NCI-H526 treated with DMSO at 0.1 percent for 48 hours (cell line): ENCODE data around the gene AMELX.

Experiments
- DNase-seq: peaks from one replicate; lab custom pipeline; 2025; lab: John Stamatoyannopoulos, UW

Gene AMELX

GRCh38 chrX:11293113-11293512 is at the start of gene AMELX:
Gene AMELX, plus strand, starts transcription at chrX:11293413. Its CDS starts 1,376 bp downstream, at chrX:11294789.
- DNase-seq, result no peak

- DNase-seq, result no peak
Observed at GRCh38 chrX:11244636-11245035, 48.6 kb upstream of the AMELX start.

GRCh38 chrX:11254417-11255109 is 38.6 kb upstream of the AMELX start:
- DNase-seq, result no peak

DNA sequence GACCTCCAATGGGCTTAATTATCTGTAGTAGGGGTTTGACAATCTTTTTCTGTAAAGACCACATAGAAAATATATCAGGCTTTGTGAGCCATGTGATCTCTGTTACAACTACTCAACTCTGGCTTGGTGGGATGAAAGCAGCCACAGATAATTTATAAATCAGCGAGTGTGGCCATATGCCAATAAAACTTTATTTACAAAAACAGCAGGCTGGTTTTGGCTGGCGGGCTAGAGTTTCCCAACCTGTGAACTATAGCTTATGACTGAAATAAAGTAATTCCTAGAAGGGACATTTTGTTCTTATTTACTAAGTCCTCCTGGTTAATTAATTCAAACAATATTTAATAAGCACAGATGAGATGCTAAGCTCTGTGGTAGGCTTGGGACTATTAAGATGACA is 35.9 kb upstream of the AMELX start:
- DNase-seq, result no peak

- DNase-seq, result no peak
Observed at GRCh38 chrX:11257711-11258110, 35.5 kb upstream of the AMELX start.

GRCh38 chrX:11259437-11259836 is 33.8 kb upstream of the AMELX start:
- DNase-seq, result no peak

DNA sequence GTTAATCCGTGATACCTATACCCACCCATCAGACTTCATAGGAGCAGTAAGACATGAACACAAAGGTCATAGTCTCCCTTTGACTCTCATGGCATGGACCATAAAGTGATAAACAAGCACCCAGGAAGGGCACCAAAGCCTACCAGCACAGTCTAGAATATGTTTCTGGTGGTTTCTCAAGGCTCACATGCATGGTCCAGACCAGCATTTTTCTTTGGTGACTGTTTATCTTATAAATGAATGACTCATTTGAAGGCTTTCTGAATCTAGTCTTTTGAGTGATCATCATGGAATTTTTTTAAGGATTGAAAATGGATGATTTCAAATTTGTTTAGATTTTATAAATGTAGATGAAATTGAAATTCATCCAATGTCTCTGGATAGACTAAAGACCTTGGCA is 32.0 kb upstream of the AMELX start:
- no peak for DNase-seq

GRCh38 chrX:11264925-11265324 is 28.3 kb upstream of the AMELX start:
- DNase-seq, result no peak

- DNase-seq, result no peak
Observed at GRCh38 chrX:11265352-11265751, 27.9 kb upstream of the AMELX start.

DNA sequence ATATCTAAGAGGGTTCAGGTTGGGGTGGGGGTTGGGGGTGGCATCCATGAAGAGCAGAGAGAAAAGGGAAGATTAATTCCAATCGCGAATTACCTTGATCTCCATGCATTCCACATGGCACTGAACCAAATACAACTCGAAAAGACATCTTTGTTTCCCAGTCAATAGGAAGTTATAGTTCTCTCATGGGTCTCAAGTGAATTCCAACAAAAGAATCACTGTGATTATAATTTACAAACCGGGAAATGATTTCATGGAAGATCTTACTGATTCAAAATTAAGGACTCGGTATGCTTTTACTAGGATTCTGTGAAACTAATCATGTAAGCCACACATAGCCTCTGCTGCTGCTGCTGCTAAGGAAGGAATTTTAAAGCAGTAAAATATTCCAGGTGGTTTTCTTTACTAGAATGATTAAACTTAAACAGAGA is 26.6 kb upstream of the AMELX start:
- DNase-seq, result no peak

GRCh38 chrX:11267425-11267824 is 25.8 kb upstream of the AMELX start:
- no peak for DNase-seq

DNA sequence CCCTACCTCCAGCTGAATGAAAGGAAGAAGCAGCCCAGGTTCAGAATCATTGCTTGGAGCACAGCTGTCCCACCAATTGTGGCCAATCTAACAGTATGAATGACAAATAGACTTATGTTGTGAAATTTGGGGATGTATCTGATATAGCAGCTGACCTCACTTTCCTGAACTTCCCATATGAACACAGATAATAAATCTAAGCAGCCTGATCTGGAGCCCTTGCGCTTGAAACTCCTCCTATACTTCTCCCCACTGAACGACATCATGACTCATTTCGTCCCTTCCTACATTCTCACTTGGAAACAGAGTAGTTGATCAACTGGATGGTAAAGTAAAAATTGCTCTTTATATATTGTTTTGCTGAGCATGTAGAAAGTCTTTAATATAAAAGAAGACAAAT is 24.2 kb upstream of the AMELX start:
- DNase-seq, result no peak

- no peak for DNase-seq
Observed at GRCh38 chrX:11269996-11270395, 23.2 kb upstream of the AMELX start.

DNA sequence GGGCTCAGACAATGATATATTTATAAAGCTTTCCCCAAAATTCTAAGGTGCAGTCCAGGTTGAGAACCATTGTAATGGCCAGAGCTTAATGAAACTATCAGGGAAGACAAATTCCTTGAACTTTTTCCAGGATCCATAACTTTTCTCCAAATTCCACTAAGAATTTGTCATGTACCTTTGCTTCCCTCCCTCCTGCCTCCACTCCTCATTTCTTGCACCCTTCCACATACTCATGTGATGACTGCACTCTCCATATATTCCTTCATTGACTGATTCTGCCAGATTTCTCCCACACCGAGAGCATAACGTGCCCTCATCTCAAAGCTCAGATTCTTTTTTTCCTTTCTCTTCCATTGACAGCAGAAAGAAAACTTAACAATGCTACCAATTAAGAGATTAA is 20.9 kb upstream of the AMELX start:
- no peak for DNase-seq

- no peak for DNase-seq
Observed at GRCh38 chrX:11272863-11273262, 20.4 kb upstream of the AMELX start.

- no peak for DNase-seq
Observed at GRCh38 chrX:11273544-11273943, 19.7 kb upstream of the AMELX start.

- DNase-seq, result no peak
Observed at GRCh38 chrX:11282043-11282442, 11.2 kb upstream of the AMELX start.

- no peak for DNase-seq
Observed at GRCh38 chrX:11285651-11286050, 7.6 kb upstream of the AMELX start.

- no peak for DNase-seq
Observed at GRCh38 chrX:11287505-11287904, 5.7 kb upstream of the AMELX start.

GRCh38 chrX:11290416-11291102 is 2.7 kb upstream of the AMELX start:
- DNase-seq, result no peak

DNA sequence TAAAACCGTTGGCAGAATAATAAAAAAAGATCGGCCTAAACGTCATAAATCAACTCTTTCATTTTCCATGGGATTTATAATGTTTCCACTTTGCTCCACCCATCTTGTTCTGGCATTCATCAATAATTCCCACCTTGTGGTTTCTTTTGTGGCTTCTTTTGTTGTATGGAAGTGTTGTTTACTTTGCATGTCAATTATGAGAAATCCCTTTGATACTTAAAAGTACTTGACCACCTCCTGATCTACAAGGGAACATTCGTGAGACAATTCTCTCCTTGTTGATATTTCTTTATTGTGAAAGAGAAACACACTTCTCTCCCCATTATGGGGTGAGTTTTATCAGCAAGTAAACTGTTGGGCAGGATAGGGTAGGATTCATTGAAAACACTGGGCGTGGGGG is 2.8 kb downstream of the AMELX start:
- DNase-seq, result no peak

GRCh38 chrX:11298600-11298999 is 5.4 kb downstream of the AMELX start:
- no peak for DNase-seq

- no peak for DNase-seq
Observed at GRCh38 chrX:11304829-11305228, 11.6 kb downstream of the AMELX start.

- DNase-seq, result no peak
Observed at GRCh38 chrX:11305641-11306040, 12.4 kb downstream of the AMELX start.
